Loucy (cell line): ENCODE data around the gene NXPH1.

Experiments
- EZH2phosphoT487 ChIP-seq: fragments of 200-600 bp; IDR thresholded peaks from 2 replicates; pipeline ENCODE4 v1.6.1; 2018; ENCODE audit warnings: antibody characterized with exemption, mild to moderate bottlenecking, moderate library complexity, borderline replicate concordance
- TF ChIP-seq, protein P1 (sequence below): fragments of 200-600 bp; sonication (generic); conservative IDR thresholded peaks from 2 replicates; pipeline ENCODE4 v1.5.1; 2014; ENCODE audit warnings: mild to moderate bottlenecking, antibody characterized with exemption, low read length

DNA sequence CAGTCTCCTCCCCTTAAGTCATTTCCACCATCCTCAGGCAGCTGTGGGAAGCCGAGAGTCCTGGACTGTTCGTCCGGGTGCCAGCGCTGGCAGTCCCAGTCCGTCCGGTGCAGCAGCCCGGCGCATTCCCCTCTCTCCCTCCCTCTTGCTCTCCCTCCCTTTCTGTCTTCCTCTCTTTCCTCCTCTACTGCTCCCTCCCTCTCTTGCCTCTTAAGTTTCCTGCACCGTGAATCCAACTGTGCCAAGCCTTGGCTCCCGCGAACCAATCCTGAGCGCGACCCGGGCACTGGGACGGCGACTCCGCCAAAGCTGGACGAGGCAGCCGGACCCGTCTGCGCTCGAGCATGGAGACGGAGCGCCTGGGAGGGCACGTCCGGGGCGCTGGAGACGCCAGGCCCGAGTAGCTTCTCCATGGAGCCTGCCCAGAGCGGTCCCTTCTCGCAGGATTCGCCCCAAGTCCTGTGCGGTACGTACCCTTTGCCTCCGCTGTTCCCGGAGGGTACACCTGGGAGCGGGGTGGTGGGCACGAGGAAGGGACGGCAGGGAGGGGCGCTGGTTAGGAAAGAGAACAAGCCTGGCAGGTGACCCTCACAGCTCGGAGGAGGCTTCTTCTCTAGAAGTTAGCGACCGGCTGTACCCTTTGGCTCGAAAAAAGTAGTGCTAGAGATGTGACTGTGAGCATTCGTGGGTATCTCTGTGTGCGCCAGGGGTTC lies 1.0 kb downstream of the NXPH1 start:
- TF ChIP-seq, protein P1, sequence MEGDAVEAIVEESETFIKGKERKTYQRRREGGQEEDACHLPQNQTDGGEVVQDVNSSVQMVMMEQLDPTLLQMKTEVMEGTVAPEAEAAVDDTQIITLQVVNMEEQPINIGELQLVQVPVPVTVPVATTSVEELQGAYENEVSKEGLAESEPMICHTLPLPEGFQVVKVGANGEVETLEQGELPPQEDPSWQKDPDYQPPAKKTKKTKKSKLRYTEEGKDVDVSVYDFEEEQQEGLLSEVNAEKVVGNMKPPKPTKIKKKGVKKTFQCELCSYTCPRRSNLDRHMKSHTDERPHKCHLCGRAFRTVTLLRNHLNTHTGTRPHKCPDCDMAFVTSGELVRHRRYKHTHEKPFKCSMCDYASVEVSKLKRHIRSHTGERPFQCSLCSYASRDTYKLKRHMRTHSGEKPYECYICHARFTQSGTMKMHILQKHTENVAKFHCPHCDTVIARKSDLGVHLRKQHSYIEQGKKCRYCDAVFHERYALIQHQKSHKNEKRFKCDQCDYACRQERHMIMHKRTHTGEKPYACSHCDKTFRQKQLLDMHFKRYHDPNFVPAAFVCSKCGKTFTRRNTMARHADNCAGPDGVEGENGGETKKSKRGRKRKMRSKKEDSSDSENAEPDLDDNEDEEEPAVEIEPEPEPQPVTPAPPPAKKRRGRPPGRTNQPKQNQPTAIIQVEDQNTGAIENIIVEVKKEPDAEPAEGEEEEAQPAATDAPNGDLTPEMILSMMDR = no peak
- no peak for TF ChIP-seq EZH2phosphoT487
